Measurements from ENCODE around the gene UNC5A. TPM values are rescaled to one million over a fixed set of nuclear protein-coding genes. Genes with fewer than 3 reads are reported as not detected.

UNC5A gene
- total and polyA plus RNA-seq, 9 of the 15 experiments (the other 6 are each of a cell fraction or from before 2014, with no cell fraction given) = not detected

GRCh38 chr5:176829320-176829719, 19.0 kb downstream of the UNC5A start:
- no peaks in the 10 kb centered on the region for H3K9me3 ChIP-seq (replicated peaks; ENCODE audit: control insufficient read depth, insufficient read depth, low read depth, low read length)
- no peak overlapping the region for H3K4me2 ChIP-seq (ENCODE audit: insufficient read depth, low read length)
- ATAC-seq (no peak), FAIRE-seq (no peak), DNase-seq (ENCODE audit: extremely low read depth in 1 of 4, low spot score in 3 of 4) (no peak)
- intact Hi-C loops (cut with micrococcal nuclease) = no loop called here
- no peaks in the 10 kb centered on the region for H3K79me2 ChIP-seq (ENCODE audit: control insufficient read depth, insufficient read depth, low read length)
- H3K27ac ChIP-seq (ENCODE audit: extremely low read depth, low read depth, low read length) = no peak overlapping the region
- no peak overlapping the region for H2AFZ ChIP-seq (ENCODE audit: low read depth, low read length)
- in situ Hi-C loops (cut with MboI) = no loop called here
- peaks cover 3% of the 10 kb centered on the region for H3K9me1 ChIP-seq (ENCODE audit: control insufficient read depth, insufficient read depth, low read length)
- H4K20me1 ChIP-seq (replicated peaks; ENCODE audit: control insufficient read depth, insufficient read depth, low read length) = no peaks in the 10 kb centered on the region
- no peaks in the 10 kb centered on the region for H3K36me3 ChIP-seq (ENCODE audit: control insufficient read depth, insufficient read depth, low read length)
- CTCF ChIA-PET (ENCODE audit: low intra/inter-chr PET ratio) = no interaction called here
- WGBS (ENCODE audit: insufficient coverage, low coverage, missing lambda C conversion rate) = 9% methylated on average over 1 of the region's 2 CpGs
- POLR2A ChIA-PET = no interaction called here
- BruUV-seq (replicated peaks) = no TSS peak
- TF ChIP-seq ZBTB34 (CRISPR knock-in tag; IDR thresholded peaks at IDR 0.05) (no peak), HDAC2 (IDR thresholded peaks at IDR 0.05) (no peak), L3MBTL2 (IDR thresholded peaks at IDR 0.05) (no peak), ZNF609 (CRISPR knock-in tag; IDR thresholded peaks at IDR 0.05; ENCODE audit: borderline replicate concordance) (no peak), CBX8 (IDR thresholded peaks at IDR 0.05; ENCODE audit: borderline replicate concordance, extremely low read depth, low read depth, low read length, poor library complexity, severe bottlenecking) (no peak), DPF2 (IDR thresholded peaks at IDR 0.05) (no peak), CCAR2 (IDR thresholded peaks at IDR 0.05; ENCODE audit: low read depth, low read length) (no peak), NR1H2 (CRISPR knock-in tag; IDR thresholded peaks at IDR 0.05) (no peak), SRSF7 (optimal IDR thresholded peaks at IDR 0.05; ENCODE audit: low read depth, low read length) (no peak), TFAM (CRISPR knock-in tag; conservative IDR thresholded peaks at IDR 0.05) (no peak), FUS (optimal IDR thresholded peaks at IDR 0.05; ENCODE audit: low read depth, low read length) (no peak), HNRNPLL (IDR thresholded peaks at IDR 0.05; ENCODE audit: low read depth, low read length, poor library complexity, severe bottlenecking) (no peak), ZNF224 (CRISPR knock-in tag; IDR thresholded peaks at IDR 0.05) (no peak), ZNF23 (CRISPR knock-in tag; IDR thresholded peaks at IDR 0.05) (no peak)
- peaks cover 13 to 32% of the 10 kb centered on the region in 2 experiments; a peak in 4 of 5 replicates for H3K27me3 ChIP-seq (ENCODE audit: control insufficient read depth in 2 of 2, insufficient read depth in 2 of 2, low read length in 2 of 2)
- no peak overlapping the region for H3K9ac ChIP-seq (ENCODE audit: insufficient read depth in 1 of 2, low read depth in 2 of 2, low read length in 2 of 2)
- H3K4me1 ChIP-seq (replicated peaks in 1 of 2; ENCODE audit: control insufficient read depth in 2 of 2, insufficient read depth in 2 of 2, low read length in 2 of 2) = no peaks in the 10 kb centered on the region; a peak in 2 of 5 replicates
- no peak overlapping the region for H3K4me3 ChIP-seq
